ENCODE results near the gene IL23A.
"Not testable (repeated sequence)": the region's sequence is repeated elsewhere in the genome, so short reads cannot be mapped to it uniquely, and the experiment has no call there.

The IL23A gene

GRCh38 chr12:56317675-56318074, 21.0 kb upstream of the IL23A start:
- peaks cover 43% of the 10 kb centered on the region for H3K36me3 ChIP-seq
- DNase-seq, result peak; percentile 19
- TF ChIP-seq, protein P1, sequence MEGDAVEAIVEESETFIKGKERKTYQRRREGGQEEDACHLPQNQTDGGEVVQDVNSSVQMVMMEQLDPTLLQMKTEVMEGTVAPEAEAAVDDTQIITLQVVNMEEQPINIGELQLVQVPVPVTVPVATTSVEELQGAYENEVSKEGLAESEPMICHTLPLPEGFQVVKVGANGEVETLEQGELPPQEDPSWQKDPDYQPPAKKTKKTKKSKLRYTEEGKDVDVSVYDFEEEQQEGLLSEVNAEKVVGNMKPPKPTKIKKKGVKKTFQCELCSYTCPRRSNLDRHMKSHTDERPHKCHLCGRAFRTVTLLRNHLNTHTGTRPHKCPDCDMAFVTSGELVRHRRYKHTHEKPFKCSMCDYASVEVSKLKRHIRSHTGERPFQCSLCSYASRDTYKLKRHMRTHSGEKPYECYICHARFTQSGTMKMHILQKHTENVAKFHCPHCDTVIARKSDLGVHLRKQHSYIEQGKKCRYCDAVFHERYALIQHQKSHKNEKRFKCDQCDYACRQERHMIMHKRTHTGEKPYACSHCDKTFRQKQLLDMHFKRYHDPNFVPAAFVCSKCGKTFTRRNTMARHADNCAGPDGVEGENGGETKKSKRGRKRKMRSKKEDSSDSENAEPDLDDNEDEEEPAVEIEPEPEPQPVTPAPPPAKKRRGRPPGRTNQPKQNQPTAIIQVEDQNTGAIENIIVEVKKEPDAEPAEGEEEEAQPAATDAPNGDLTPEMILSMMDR (IDR thresholded peaks at IDR 0.05; ENCODE audit: low read depth, low read length), result peak; percentile 13; the same call in 1 of the 2 replicates
- H3K9me3 ChIP-seq (ENCODE audit: severe bottlenecking), result no peaks in the 10 kb centered on the region
- no peak overlapping the region for H3K4me3 ChIP-seq (ENCODE audit: low read depth, low read length)
- no peaks in the 10 kb centered on the region for H3K27me3 ChIP-seq (ENCODE audit: insufficient read depth, low read depth, severe bottlenecking)
- no peak overlapping the region for H3K27ac ChIP-seq

- H3K36me3 ChIP-seq, result peaks cover 56% of the 10 kb centered on the region
- no peaks in the 10 kb centered on the region for H3K27me3 ChIP-seq (ENCODE audit: insufficient read depth, low read depth, severe bottlenecking)
- no peak overlapping the region for H3K4me3 ChIP-seq (ENCODE audit: low read depth, low read length)
- H3K9me3 ChIP-seq (ENCODE audit: severe bottlenecking), result no peaks in the 10 kb centered on the region
- no peak overlapping the region for H3K27ac ChIP-seq
- TF ChIP-seq, protein P1 (IDR thresholded peaks at IDR 0.05; ENCODE audit: low read depth, low read length), result no peak
- no peak for DNase-seq
Observed at GRCh38 chr12:56321027-56321426, 17.7 kb upstream of the IL23A start.

- H3K9me3 ChIP-seq (ENCODE audit: severe bottlenecking); H3K27ac ChIP-seq; DNase-seq; H3K27me3 ChIP-seq (ENCODE audit: insufficient read depth, low read depth, severe bottlenecking); H3K4me3 ChIP-seq (ENCODE audit: low read depth, low read length): not testable (repeated sequence)
- H3K36me3 ChIP-seq, result peaks cover 61% of the 10 kb centered on the region
Observed at GRCh38 chr12:56321610-56322009, 17.1 kb upstream of the IL23A start.

- Histone ChIP-seq H3K27me3 (ENCODE audit: insufficient read depth, low read depth, severe bottlenecking) (no peaks in the 10 kb centered on the region), H3K9me3 (ENCODE audit: severe bottlenecking) (no peaks in the 10 kb centered on the region), H3K27ac (no peak overlapping the region), H3K36me3 (peaks cover 62% of the 10 kb centered on the region), H3K4me3 (ENCODE audit: low read depth, low read length) (no peak overlapping the region)
- DNase-seq, result no peak
- TF ChIP-seq, protein P1 (IDR thresholded peaks at IDR 0.05; ENCODE audit: low read depth, low read length), result no peak
Observed at GRCh38 chr12:56324206-56324605, 14.5 kb upstream of the IL23A start.

- no peaks in the 10 kb centered on the region for H3K9me3 ChIP-seq (ENCODE audit: severe bottlenecking)
- peaks cover 51% of the 10 kb centered on the region for H3K36me3 ChIP-seq
- no peak overlapping the region for H3K4me3 ChIP-seq (ENCODE audit: low read depth, low read length)
- H3K27me3 ChIP-seq (ENCODE audit: insufficient read depth, low read depth, severe bottlenecking), result no peaks in the 10 kb centered on the region
- no peak overlapping the region for H3K27ac ChIP-seq
- TF ChIP-seq, protein P1 (IDR thresholded peaks at IDR 0.05; ENCODE audit: low read depth, low read length), result no peak
- no peak for DNase-seq
Observed at GRCh38 chr12:56326126-56326525, 12.6 kb upstream of the IL23A start.

DNA sequence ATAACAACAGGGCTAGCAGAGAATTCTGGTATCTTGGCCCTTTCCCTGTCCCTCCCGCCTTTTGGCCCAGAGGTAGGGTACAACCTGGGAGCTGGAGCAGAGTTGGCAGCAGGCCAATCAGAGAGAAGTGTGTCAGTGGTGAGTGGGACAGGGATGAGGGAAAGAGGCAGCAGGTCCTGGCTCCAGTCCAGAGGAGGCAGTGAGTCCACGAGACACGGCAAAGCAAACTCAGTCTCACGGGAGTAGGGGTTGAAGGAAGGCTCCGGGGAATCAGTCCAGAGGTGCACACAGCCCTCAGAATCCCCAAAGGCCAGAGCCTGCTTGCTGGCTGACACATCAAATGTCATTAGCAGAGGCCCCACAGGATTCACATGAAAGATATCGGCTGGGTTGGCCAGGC, 12.2 kb upstream of the IL23A start:
- Histone ChIP-seq H3K36me3 (peaks cover 51% of the 10 kb centered on the region), H3K4me3 (ENCODE audit: low read depth, low read length) (no peak overlapping the region), H3K27ac (no peak overlapping the region), H3K9me3 (ENCODE audit: severe bottlenecking) (no peaks in the 10 kb centered on the region), H3K27me3 (ENCODE audit: insufficient read depth, low read depth, severe bottlenecking) (no peaks in the 10 kb centered on the region)
- no peak for DNase-seq
- TF ChIP-seq, protein P1 (IDR thresholded peaks at IDR 0.05; ENCODE audit: low read depth, low read length), result no peak
